Panc1 (cell line): ENCODE measurements around the gene RGS17. TPM values are rescaled to one million over a fixed set of nuclear protein-coding genes. Genes with fewer than 3 reads are reported as not detected.

Source experiments
- ATAC-seq: fragments of 200-7000 bp; cut with Tn5 transposase; 2 replicates; pipeline ENCODE4 v1.9.1; 2020; ENCODE audit warnings: mild to moderate bottlenecking, moderate library complexity
- BruUV-seq: library from RNA; stranded (reverse); fragments of 400-500 nt; replicated peaks from 2 replicates; lab custom pipeline; 2021; lab: Mats Ljungman, UMichigan
- CTCF ChIA-PET: fragments of 300-600 bp; sonication (Branson Sonifier 250); formaldehyde crosslinking; loops from one replicate; lab custom pipeline; 2022; ENCODE audit warnings: antibody characterized with exemption; lab: Charles Lee
- POLR2A ChIA-PET: fragments of 300-600 bp; sonication (Branson Sonifier 250); formaldehyde crosslinking; loops from one replicate; lab custom pipeline; 2022; ENCODE audit warnings: antibody characterized with exemption; lab: Charles Lee
- DNase-seq: peaks from one replicate; pipeline ENCODE4 v3.0.0-alpha.2; 2010; ENCODE audit warnings: low read depth, low spot score
- H3K27ac ChIP-seq: 2 replicates; pipeline ENCODE4 v1.5.1; 2011; ENCODE audit warnings: mild to moderate bottlenecking, low read length, inconsistent platforms
- H3K27me3 ChIP-seq: fragments of 200-500 bp; sonication (Bioruptor generic); 2 replicates; pipeline ENCODE4 v1.6.0; 2014; ENCODE audit warnings: low read length, inconsistent platforms; ENCODE audit not compliant: control insufficient read depth, insufficient read depth
- H3K36me3 ChIP-seq: fragments of 200-500 bp; sonication (Bioruptor generic); 2 replicates; pipeline ENCODE4 v1.5.1; 2014; ENCODE audit warnings: inconsistent platforms, mild to moderate bottlenecking, low read length, moderate library complexity; ENCODE audit not compliant: control insufficient read depth, insufficient read depth
- H3K4me1 ChIP-seq: 2 replicates; pipeline ENCODE4 v1.5.1; 2011; ENCODE audit warnings: inconsistent platforms, mild to moderate bottlenecking, low read length, moderate library complexity; ENCODE audit not compliant: control insufficient read depth, insufficient read depth
- H3K4me3 ChIP-seq, 2 experiments: 2 replicates each; pipeline ENCODE4 v1.5.1; 2011 to 2012; ENCODE audit warnings: low read depth in 2 of 2, low read length in 2 of 2, mild to moderate bottlenecking in 2 of 2, inconsistent platforms in 1 of 2, moderate library complexity in 1 of 2
- H3K9me3 ChIP-seq: fragments of 200-500 bp; sonication (Bioruptor generic); 2 replicates; pipeline ENCODE4 v1.5.1; 2014; ENCODE audit warnings: low read depth, mild to moderate bottlenecking, inconsistent platforms, low read length, moderate library complexity; ENCODE audit not compliant: control insufficient read depth, insufficient read depth
- POLR2AphosphoS5 ChIP-seq: IDR thresholded peaks from 2 replicates; pipeline ENCODE4 v1.6.1; 2012; ENCODE audit warnings: mild to moderate bottlenecking, low read depth, low read length, moderate library complexity
- SIN3A ChIP-seq: IDR thresholded peaks from 2 replicates; pipeline ENCODE4 v1.6.1; 2012; ENCODE audit warnings: low read depth, mild to moderate bottlenecking, low read length, moderate library complexity, borderline replicate concordance; ENCODE audit not compliant: insufficient read depth
- TCF7L2 ChIP-seq: IDR thresholded peaks from 2 replicates; pipeline ENCODE4 v1.6.1; 2011; ENCODE audit warnings: mild to moderate bottlenecking, low read depth, low read length, inconsistent platforms
- in situ Hi-C: cut with HindIII; loops from 2 replicates; pipeline ENCODE4 v1.10.0; 2016; ENCODE audit warnings: low sequenced_read_pairs, low pct_unique_long_range_greater_than_20kb
- intact Hi-C: fragments of 100-400 bp; cut with micrococcal nuclease; formaldehyde crosslinking; loops from one replicate; pipeline ENCODE4 v1.10.0; 2022; ENCODE audit not compliant: unreplicated experiment
- total RNA-seq: library from RNA; stranded (reverse); gene quantifications from one replicate; pipeline ENCODE4 v1.2.1, GENCODE V29; 2021; ENCODE audit not compliant: unreplicated experiment
- TF ChIP-seq, protein P1 (sequence below), 2 experiments: IDR thresholded peaks; 2 replicates each; pipeline ENCODE4 v1.6.1; 2011 to 2012; ENCODE audit warnings: low read depth in 2 of 2, control low read depth in 1 of 2, low read length in 1 of 2, mild to moderate bottlenecking in 1 of 2, moderate library complexity in 1 of 2; ENCODE audit not compliant: insufficient read depth in 1 of 2
- TF ChIP-seq, protein P2 (sequence below): fragments of 450-650 bp; IDR thresholded peaks from 2 replicates; pipeline ENCODE4 v1.5.1; 2017; ENCODE audit warnings: mild to moderate bottlenecking

The RGS17 gene
- total RNA-seq, 1 experiment from 2014 or later, result 8.7 TPM

DNA sequence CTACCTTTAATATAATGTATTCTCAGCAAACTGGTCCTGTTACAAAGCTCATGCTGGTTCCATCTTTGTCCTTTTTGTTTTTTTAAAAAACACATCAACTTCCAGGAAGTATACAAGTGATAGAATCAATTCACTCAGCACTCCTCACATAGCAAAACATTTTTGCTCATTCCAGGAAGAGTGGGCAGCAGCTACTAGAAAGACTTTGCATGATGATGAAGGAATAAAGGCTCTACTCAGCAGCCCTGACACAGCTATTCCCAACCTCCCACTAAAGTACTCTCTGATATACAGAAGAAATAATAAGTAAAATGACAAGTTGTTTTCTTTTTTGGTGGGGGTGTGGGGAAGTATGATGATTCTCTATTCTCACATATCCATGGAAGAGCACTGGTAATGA is 61.2 kb downstream of the RGS17 start:
- ATAC-seq, result no peak
- CTCF ChIA-PET, result no interaction called here
- DNase-seq, result no peak
- no peaks in the 10 kb centered on the region for H3K36me3 ChIP-seq
- no peak overlapping the region for H3K27ac ChIP-seq
- in situ Hi-C loops (no loop called here), intact Hi-C loops (no loop called here)
- H3K27me3 ChIP-seq, result no peaks in the 10 kb centered on the region
- POLR2A ChIA-PET, result no interaction called here
- TF ChIP-seq, protein P1, sequence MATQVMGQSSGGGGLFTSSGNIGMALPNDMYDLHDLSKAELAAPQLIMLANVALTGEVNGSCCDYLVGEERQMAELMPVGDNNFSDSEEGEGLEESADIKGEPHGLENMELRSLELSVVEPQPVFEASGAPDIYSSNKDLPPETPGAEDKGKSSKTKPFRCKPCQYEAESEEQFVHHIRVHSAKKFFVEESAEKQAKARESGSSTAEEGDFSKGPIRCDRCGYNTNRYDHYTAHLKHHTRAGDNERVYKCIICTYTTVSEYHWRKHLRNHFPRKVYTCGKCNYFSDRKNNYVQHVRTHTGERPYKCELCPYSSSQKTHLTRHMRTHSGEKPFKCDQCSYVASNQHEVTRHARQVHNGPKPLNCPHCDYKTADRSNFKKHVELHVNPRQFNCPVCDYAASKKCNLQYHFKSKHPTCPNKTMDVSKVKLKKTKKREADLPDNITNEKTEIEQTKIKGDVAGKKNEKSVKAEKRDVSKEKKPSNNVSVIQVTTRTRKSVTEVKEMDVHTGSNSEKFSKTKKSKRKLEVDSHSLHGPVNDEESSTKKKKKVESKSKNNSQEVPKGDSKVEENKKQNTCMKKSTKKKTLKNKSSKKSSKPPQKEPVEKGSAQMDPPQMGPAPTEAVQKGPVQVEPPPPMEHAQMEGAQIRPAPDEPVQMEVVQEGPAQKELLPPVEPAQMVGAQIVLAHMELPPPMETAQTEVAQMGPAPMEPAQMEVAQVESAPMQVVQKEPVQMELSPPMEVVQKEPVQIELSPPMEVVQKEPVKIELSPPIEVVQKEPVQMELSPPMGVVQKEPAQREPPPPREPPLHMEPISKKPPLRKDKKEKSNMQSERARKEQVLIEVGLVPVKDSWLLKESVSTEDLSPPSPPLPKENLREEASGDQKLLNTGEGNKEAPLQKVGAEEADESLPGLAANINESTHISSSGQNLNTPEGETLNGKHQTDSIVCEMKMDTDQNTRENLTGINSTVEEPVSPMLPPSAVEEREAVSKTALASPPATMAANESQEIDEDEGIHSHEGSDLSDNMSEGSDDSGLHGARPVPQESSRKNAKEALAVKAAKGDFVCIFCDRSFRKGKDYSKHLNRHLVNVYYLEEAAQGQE (IDR thresholded peaks at IDR 0.05; ENCODE audit: insufficient read depth in 1 of 2, low read depth in 2 of 2, low read length in 1 of 2), result no peak
- TF ChIP-seq POLR2AphosphoS5 (no peak), TCF7L2 (no peak), SIN3A (no peak)
- TF ChIP-seq, protein P2, sequence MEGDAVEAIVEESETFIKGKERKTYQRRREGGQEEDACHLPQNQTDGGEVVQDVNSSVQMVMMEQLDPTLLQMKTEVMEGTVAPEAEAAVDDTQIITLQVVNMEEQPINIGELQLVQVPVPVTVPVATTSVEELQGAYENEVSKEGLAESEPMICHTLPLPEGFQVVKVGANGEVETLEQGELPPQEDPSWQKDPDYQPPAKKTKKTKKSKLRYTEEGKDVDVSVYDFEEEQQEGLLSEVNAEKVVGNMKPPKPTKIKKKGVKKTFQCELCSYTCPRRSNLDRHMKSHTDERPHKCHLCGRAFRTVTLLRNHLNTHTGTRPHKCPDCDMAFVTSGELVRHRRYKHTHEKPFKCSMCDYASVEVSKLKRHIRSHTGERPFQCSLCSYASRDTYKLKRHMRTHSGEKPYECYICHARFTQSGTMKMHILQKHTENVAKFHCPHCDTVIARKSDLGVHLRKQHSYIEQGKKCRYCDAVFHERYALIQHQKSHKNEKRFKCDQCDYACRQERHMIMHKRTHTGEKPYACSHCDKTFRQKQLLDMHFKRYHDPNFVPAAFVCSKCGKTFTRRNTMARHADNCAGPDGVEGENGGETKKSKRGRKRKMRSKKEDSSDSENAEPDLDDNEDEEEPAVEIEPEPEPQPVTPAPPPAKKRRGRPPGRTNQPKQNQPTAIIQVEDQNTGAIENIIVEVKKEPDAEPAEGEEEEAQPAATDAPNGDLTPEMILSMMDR, result no peak
- no peak overlapping the region for H3K4me3 ChIP-seq
- H3K4me1 ChIP-seq, result no peaks in the 10 kb centered on the region
- no TSS peak for BruUV-seq
- H3K9me3 ChIP-seq, result no peaks in the 10 kb centered on the region

DNA sequence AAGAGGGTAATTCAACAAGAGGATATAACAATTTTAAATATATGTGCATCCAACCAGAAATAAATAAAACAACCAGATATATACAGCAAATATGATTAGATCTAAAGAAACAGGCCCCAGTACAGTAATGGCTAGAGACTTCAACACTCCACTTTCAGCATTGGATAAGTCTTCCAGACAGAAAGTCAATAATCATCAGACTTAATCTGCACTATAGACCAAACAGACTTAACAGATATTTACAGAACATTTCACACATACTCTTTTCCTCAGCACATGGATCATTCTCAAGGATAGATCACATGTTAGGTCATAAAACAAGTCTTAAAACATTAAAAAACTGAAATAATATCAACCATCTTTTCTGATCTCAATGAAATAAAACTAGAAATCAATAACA is 65.9 kb downstream of the RGS17 start:
- no TSS peak for BruUV-seq
- Histone ChIP-seq H3K27me3 (no peaks in the 10 kb centered on the region), H3K27ac (no peak overlapping the region), H3K9me3 (peaks cover 10% of the 10 kb centered on the region; the same call in 1 of the 2 replicates), H3K36me3 (no peaks in the 10 kb centered on the region), H3K4me1 (no peaks in the 10 kb centered on the region), H3K4me3 (no peak overlapping the region)
- in situ Hi-C loops, result no loop called here
- TF ChIP-seq POLR2AphosphoS5 (no peak), SIN3A (no peak)
- TF ChIP-seq, protein P1 (IDR thresholded peaks at IDR 0.05; ENCODE audit: insufficient read depth in 1 of 2, low read depth in 2 of 2, low read length in 1 of 2), result no peak
- POLR2A ChIA-PET, result no interaction called here
- intact Hi-C loops, result no loop called here
- no peak for DNase-seq
- CTCF ChIA-PET, result no interaction called here
- ATAC-seq, result no peak
